Adipocyte (in vitro differentiated cells): ENCODE results near the gene FAM83B.

ENCODE experiments used
- DNase-seq: peaks from one replicate; pipeline ENCODE4 v3.0.0-alpha.2; 2015; ENCODE audit warnings: low read depth
- H3K27me3 ChIP-seq: replicated peaks from 2 replicates; pipeline ENCODE4 v1.7.0; 2013; ENCODE audit warnings: mild to moderate bottlenecking, low read length, moderate library complexity; ENCODE audit not compliant: control insufficient read depth, insufficient read depth
- H3K36me3 ChIP-seq: 2 replicates; pipeline ENCODE4 v1.7.0; 2013; ENCODE audit warnings: low read length, mild to moderate bottlenecking, moderate library complexity; ENCODE audit not compliant: control insufficient read depth, insufficient read depth, severe bottlenecking
- H3K4me1 ChIP-seq: 2 replicates; pipeline ENCODE4 v1.7.0; 2013; ENCODE audit warnings: mild to moderate bottlenecking, low read length, moderate library complexity; ENCODE audit not compliant: control insufficient read depth, insufficient read depth
- H3K4me3 ChIP-seq: 2 replicates; pipeline ENCODE4 v1.7.0; 2013; ENCODE audit warnings: mild to moderate bottlenecking, low read length, moderate library complexity
- H3K9ac ChIP-seq: 2 replicates; pipeline ENCODE4 v1.7.0; 2013; ENCODE audit warnings: mild to moderate bottlenecking, low read length, moderate library complexity
- H3K9me3 ChIP-seq: 2 replicates; pipeline ENCODE4 v1.7.0; 2013; ENCODE audit warnings: mild to moderate bottlenecking, low read length, moderate library complexity; ENCODE audit not compliant: control insufficient read depth

FAM83B gene

DNA sequence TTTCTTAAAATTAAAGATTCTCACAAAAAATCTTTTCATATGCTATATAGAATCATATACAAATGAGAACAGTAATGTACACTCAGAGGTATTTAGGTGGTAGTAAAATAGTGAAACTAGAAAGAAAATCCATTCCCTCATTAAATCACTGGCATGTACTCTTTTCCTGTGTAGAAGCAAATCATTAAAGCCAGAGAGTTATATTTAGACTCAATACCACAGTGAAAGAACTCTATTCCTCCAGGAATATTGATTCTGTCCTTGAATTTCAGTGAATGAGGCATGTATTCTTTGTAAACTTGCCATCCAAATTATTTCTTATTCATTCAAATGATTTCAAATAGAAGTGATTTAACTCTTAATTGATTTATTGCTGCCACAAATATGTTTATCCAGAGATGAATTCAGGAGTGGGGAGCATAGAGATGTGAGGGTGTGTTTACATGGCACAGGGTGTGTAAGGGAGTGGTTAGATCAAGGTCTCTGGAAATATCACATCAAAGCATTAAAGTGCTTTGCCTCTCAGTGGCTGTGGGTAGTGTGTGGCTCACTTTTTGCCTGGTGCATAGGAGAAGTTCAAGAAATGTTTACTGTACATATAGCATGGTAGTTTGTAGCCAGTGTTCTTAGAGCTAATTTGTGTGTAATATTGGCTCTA, 141.2 kb downstream of the FAM83B start:
- DNase-seq, result no peak
- H3K4me3 ChIP-seq, result no peak overlapping the region
- no peaks in the 10 kb centered on the region for H3K36me3 ChIP-seq
- H3K27me3 ChIP-seq, result no peaks in the 10 kb centered on the region
- H3K4me1 ChIP-seq, result no peaks in the 10 kb centered on the region
- H3K9ac ChIP-seq, result no peak overlapping the region
- H3K9me3 ChIP-seq, result peaks cover 18% of the 10 kb centered on the region

DNA sequence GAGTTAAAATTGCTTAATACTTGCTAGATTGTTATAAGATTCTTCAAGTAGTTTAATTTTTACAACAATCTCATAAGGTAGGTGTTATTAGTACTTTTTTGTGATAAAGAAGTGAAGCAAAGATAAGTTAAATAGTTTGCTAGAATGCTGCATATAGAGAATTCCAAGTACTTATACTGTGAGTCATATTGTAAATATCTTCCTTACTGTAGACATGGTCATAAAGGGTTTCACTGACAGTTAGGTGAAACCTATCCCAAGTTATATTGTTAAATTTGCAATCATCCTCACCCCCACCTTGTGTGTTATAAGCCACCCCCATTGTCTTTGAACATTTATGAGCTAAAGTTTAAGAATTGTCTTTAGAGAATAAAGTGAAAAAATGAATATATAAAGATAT, 142.0 kb downstream of the FAM83B start:
- Histone ChIP-seq H3K9ac (no peak overlapping the region), H3K4me1 (no peaks in the 10 kb centered on the region), H3K4me3 (no peak overlapping the region), H3K27me3 (no peaks in the 10 kb centered on the region), H3K36me3 (no peaks in the 10 kb centered on the region), H3K9me3 (peaks cover 18% of the 10 kb centered on the region)
- peak; percentile 8 for DNase-seq

DNA sequence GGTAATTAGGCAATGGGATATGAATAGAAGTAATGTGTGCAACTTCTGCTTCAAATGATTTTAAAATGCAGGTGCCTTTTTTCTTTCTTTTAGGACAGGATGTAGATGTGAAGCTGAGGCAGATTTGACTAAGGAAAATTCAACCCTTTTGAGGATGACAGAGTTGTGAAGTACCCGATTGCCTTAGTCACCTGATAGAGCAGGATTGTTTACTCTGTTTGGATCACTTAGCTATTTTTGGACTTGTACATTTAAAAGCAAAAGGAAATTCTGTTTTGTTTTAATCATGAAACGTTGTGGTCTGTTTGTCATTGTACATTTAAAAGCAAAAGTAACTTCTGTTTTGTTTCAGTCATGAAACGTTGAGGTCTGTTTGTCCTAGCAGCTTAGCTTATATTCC, 143.4 kb downstream of the FAM83B start:
- Histone ChIP-seq H3K4me1 (no peaks in the 10 kb centered on the region), H3K4me3 (no peak overlapping the region), H3K9me3 (peaks cover 19% of the 10 kb centered on the region), H3K9ac (no peak overlapping the region), H3K27me3 (no peaks in the 10 kb centered on the region), H3K36me3 (no peaks in the 10 kb centered on the region)
- peak; percentile 4 for DNase-seq
